DMS53 treated with DMSO at 0.1 percent for 48 hours (cell line): Measurements from ENCODE around the gene FAM234A.

Source experiments
- DNase-seq: peaks from one replicate; lab custom pipeline; 2025; ENCODE audit not compliant: unreplicated experiment; lab: John Stamatoyannopoulos, UW

The FAM234A gene

DNA sequence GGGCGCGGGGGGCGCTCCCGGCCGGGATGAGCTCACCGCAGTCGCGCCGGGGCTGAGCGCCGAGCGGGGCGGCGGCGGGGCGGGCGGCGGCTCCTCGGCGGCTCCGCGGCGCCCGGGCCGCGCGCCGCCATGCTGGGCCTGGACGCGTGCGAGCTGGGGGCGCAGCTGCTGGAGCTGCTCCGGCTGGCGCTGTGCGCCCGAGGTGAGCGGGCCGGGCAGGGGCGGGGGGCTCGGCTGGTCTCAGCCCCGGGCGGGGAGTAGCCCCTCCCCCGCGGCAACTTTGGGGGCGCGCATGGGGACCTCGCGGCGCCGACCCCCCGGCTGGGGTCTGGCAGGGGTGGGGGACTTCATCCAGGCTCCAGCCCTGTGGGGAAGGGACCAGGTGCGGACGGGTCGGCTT is 45.9 kb downstream of the FAM234A start, which contains the start of gene ARHGDIG:
Gene ARHGDIG (plus strand): TSS at position 40 of the 400 bp plus-strand sequence. CDS start 90 bp downstream, at position 130.
- no peak for DNase-seq

DNA sequence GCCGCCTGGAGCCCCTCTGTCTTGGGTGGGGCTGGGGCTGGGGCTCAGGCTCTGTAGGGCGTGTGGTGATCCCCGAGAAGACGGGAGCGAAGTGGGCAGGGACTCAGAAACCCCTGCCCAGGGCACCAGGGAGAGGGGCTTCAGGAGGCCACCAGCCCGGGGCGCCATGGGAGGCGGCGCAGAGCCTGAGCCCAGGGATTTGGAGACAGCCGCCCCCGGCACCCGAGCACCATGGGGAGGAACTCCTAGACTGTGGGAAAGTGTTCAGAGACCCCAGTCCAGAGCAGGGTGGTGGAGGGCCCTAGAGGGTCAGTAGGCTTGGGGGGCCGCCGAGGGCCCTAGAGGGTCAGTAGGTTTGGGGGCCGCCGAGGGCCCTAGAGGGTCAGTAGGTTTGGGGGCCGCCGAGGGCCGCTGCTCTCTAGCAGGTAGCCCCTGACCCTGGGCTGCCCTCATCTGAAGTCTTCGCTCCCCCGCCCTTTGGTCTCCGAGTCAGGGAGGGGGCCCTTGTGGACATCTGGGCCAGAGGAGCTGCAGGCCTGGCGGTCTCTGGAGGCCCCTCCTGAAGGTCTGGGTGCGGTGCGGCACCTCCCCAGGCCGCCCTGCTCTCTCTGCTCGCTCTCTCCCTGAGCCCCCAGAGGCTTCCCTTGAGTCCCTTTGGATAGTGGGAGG is 46.5 kb downstream of the FAM234A start:
- DNase-seq: no peak

DNA sequence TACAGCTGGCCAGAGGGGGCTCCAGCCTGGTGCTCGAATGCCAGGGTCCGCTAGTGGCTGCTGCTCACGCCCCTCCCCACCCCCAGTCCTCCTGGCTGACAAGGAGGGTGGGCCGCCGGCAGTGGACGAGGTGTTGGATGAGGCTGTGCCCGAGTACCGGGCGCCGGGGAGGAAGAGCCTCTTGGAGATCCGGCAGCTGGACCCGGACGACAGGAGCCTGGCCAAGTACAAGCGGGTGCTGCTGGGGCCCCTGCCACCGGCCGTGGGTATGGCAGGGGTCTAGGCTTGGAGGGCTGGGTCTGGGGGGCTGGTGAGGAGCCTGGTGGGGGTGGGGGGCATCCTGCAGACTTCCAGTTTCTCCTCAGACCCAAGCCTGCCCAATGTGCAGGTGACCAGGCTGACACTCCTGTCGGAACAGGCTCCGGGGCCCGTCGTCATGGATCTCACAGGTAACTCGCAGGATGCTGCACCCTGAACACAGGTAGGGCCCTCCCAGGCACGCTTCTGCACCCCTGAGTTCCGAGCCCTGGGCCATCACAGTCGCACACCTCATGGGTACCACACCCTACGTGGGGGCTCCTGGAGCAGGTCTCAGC is 47.1 kb downstream of the FAM234A start:
- no peak for DNase-seq

DNA sequence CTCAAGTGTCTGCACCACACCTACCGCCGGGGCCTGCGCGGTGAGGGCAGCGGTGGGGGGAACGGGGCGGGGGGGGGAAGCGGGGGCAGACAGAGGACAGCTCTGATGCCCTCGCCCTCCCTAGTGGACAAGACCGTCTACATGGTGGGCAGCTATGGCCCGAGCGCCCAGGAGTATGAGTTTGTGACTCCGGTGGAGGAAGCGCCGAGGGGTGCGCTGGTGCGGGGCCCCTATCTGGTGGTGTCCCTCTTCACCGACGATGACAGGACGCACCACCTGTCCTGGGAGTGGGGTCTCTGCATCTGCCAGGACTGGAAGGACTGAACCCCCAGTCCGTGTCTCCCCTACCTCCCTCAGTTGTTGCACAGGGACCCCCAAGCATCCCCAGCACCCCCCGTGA is 47.9 kb downstream of the FAM234A start:
- no peak for DNase-seq

DNA sequence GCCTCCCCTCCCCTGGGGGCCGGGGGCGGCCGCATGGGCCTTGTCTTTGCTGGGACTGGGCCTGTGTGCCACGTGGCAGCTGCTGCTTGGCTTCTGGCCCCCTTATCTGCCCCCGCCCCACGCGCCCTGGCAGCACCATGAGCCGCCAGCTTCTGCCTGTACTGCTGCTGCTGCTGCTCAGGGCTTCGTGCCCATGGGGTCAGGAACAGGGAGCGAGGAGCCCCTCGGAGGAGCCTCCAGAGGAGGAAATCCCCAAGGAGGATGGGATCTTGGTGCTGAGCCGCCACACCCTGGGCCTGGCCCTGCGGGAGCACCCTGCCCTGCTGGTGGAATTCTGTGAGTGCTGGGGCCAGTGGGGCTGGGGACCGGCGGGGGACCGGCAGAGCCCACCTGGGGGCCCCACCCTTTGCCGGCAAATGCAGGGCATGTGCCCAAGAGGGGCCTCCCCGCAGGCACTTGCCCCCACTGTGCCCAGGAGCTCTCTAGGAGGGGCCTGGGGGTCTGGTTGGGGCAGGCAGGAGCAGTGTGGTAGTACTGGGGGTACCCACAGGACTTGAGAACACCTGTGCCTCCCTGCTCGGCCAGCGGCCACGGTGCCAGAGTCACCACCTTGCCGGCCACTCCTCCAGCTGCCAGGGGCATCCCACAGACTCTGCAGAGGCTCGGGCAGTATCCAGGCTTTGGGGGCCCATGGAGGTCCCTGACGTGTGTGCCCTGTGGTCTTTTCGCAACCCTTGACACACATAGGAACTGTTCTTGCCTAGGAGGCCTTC is 48.6 kb downstream of the FAM234A start, which contains the start of gene PDIA2:
Gene PDIA2 (plus strand): TSS at position 132 of the 773 bp plus-strand sequence. CDS start 6 bp downstream, at position 138.
- DNase-seq: no peak

DNA sequence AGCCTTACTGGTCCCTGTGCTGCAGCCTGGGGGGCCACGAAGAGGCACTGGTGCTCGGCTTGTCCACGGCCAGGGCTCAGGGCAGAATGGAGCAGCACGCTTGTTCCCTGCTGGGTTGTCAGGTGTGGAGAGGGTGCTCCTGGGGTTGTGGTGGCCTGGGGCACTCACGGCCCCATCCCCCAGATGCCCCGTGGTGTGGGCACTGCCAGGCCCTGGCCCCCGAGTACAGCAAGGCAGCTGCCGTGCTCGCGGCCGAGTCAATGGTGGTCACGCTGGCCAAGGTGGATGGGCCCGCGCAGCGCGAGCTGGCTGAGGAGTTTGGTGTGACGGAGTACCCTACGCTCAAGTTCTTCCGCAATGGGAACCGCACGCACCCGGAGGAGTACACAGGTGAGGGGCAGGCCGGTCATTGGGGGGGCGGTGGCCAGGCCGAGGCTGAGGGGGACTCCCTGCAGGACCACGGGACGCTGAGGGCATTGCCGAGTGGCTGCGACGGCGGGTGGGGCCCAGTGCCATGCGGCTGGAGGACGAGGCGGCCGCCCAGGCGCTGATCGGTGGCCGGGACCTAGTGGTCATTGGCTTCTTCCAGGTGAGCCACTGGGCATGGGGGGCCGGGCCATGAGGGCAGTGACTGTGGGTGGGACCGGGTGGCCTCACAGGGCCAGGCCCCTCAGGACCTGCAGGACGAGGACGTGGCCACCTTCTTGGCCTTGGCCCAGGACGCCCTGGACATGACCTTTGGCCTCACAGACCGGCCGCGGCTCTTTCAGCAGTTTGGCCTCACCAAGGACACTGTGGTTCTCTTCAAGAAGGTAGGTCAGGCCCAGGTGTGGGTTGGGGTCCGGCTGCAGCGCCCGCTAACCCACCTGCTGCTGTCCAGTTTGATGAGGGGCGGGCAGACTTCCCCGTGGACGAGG is 49.8 kb downstream of the FAM234A start:
- no peak for DNase-seq

DNA sequence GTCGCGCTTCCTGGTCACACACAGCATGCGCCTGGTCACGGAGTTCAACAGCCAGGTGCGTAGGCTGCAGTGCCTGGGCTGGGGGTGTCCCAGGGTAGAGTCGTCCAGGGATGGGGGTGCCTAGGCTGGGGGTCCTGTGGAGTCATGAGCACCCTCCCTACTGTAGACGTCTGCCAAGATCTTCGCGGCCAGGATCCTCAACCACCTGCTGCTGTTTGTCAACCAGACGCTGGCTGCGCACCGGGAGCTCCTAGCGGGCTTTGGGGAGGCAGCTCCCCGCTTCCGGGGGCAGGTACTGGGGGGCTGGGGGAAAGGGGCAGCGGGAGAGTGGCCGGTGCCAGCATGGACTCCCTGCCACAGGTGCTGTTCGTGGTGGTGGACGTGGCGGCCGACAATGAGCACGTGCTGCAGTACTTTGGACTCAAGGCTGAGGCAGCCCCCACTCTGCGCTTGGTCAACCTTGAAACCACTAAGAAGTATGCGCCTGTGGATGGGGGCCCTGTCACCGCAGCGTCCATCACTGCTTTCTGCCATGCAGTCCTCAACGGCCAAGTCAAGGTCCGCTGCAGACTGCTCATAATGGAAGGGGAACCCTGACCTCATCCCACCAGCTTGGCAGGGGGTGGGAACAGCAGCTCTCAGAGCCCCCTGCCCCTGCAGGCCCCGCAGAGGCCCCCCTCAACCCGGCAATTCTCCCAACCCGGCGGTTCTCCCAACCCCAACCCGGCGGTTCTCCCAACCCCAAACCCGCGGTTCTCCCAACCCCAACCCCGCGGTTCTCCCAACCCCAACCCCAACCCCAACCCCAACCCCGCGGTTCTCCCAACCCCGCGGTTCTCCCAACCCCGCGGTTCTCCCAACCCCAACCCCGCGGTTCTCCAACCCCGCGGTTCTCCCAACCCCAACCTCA is 50.8 kb downstream of the FAM234A start:
- no peak for DNase-seq

DNA sequence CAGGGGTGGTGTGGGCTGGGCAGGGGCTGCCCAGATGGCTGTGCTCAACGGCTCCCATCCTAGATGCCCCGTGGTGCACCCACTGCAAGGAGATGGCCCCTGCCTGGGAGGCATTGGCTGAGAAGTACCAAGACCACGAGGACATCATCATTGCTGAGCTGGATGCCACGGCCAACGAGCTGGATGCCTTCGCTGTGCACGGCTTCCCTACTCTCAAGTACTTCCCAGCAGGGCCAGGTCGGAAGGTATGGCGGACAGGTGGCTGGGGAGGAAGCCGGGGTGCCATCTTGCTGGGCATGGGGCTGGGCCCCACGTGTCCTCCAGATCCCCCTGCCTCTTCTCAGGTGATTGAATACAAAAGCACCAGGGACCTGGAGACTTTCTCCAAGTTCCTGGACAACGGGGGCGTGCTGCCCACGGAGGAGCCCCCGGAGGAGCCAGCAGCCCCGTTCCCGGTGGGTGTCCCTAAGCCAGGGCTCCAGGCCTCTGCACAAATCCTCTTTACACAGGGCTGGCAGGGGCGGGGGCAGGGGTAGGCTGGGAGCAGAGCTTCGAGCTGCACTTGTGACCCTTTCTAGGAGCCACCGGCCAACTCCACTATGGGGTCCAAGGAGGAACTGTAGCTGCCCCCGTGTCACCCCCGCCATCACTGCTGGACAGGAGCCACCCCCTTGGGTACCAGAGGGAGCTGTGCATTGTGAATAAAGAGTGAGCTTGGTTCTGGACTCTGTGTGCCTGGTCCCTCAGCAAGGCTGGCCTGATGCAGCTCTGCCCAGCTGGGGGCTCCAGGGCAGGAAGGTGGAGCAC is 52.1 kb downstream of the FAM234A start:
- DNase-seq: no peak

DNA sequence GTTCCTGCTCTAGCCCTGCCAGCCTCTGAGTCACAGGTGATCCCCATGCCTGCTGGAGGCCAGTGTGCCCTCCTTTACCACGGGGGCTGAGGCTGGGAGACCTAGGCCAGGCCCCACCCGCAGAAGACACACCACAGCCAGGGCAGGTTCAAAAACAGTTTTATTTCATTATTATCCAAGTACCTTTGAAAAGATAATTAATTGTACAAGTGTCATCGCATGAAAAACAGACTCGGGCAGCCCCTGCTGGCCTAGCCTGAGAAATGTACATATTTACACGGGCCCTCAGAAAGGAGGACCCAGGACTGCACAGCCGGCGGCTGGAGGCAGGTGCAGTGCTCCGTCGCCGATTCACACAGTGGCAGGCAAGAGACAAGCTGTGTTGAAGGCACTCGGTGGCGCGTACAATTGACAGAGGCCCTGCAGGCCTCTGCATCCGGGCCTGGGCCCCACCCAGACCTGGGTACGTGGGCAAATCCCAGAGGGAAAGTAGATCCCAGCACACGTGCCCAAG is 52.7 kb downstream of the FAM234A start:
- DNase-seq: peak; percentile 40

DNA sequence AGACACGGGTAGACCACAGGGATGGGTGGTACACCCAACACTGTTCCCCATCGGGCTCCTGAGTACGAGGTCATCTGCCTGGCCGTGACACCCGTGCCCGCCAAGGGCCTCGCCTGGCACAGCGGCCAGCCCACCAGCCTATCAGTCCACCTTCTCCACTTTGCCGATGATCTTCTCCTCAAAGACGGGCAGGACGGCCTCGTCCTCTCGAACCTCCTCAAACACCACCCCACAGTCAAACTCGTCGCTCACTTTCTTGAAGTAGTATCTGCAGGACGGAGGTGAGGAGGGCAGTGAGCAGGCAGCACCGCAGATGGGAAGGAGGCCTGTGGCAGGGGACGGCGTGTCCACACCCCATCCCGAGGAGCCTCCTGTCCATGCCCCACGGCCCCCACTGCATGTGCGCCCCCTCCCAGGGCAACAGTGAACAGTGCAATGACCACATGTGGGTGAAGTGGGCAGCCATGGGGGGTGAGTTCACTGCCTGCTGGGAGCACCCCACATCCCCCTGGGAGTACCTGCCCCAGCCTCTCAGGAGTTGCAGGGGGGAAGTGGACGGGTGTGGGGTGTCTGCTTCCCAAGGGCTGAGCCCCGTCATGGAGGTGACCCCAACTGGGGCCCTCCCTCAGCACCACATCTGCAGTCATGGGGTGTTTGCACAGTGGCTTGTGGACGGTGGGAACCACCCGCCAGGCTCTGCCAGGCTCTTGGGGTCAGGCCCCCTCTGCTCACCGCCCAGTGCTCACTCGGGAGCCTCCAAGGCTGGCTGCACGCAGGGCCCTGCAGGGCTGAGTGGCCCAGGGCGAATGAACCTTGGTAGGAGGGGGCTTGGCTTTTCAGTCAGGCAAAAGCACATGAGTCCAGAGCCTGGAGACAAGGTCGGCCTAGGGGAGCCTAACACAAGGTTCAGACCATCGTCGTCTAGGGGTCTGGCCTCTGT is 53.6 kb downstream of the FAM234A start:
- no peak for DNase-seq

DNA sequence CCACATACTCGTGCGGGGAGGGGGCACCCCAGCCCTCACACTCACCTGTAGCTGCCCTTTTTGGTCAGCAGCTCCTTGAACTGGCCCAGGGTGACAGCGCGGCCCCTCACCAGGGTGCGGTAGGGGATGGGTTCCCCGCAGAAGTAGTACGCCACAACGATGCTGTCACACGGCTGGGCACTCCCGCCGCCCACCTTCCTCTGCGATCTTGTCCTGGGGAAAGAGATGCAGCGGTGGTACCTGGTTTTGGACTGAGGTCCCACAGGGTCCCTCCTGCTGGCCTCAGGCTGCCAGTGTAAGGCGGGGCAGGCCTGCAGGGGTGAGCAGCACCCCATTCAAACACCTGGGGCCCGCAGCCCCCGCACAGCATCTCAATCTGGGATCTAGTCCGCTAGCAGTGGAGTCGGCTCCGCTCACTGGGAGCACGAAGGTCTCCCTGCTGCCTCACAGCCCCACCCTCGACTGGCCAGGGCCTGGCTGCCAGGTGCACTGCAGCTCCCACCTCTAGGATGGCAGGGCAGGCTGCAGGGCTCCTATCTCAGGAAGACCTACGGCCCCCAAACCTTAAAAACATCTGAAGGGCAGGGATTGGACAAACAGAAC is 54.9 kb downstream of the FAM234A start:
- no peak for DNase-seq

DNA sequence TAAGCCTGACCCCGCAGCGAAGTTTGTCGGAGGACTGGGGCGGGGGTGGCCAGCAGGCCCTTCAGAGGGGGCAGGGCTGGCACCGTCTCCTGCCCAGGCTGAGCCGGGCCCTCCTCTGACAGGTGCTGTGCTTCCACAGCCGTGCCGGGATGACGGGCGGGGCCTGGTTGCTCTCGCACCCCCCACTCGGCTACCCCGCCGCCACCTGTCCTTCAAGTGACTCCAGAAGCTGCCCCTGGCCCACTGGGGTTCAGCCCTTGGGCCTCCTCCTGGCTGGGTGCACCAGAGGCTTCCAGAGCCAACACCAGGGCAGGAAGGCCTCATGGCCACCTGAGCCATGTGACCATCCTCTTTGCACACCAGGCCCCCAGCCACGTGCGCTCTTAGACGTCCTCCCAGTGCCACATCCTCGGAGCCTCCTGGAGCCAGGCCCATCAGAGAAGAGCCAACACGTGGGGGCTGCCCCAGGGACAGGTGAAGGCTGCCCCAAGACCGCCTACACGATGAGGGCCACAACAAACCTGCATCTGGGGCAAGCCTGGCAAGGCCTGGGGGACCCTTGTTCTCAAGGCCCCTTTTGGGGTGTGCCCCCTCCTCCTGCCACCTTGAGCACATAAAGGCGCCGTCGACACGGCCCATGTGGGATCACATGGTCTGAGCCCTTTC is 55.5 kb downstream of the FAM234A start:
- DNase-seq: no peak

DNA sequence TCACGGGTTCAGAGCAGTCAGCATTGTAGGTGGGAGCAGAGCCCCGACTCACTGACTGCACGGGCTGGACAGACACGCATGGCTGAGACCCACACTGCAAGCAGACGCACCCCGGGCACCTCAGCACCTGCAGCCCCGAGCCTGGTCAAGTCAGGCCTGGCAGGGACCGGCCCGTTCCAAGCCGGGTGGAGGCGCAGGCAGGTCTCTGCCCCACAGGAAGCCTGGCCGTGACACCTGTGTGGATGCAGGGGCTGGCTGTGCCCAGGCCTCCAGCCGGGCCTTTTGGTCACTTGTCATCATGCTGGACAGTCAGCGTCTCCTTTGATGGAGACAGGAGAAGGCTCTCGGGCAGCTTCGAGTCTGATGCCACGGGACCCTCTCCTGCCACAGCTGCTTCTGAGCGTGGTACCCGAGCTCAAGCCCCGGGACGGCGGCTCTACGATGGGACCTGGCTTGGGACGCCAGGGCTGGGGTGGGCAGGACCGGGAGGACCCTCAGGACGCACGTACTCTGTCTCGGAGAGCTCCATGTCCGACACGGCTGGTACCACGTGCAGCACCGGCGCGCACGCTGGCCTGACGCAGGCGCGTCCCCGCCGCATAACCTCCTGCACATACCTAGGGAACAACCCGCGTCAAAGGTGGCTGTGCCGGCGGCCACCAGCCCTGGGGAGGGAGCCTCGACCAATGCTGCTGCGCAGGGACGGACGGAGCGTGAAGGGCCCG is 56.2 kb downstream of the FAM234A start:
- no peak for DNase-seq

DNA sequence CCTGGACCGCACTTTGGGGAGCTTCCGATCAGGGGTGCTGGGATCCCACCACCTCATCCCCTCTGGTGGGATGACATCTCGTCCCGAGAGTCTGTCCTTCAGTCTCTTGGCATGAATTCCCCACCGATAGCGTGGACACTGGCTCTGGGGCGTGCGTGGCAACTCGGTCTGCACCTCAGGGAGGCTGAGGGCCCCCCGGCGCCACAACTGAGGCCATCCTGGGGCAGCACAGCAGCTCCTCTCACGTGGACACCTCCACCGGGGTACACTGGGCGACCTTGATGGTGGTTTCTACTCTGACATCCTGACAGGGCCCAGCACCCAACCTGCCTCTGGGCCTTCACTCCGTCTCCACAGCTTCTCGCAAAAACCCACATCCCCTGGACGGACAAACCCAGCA is 56.9 kb downstream of the FAM234A start:
- DNase-seq: no peak

DNA sequence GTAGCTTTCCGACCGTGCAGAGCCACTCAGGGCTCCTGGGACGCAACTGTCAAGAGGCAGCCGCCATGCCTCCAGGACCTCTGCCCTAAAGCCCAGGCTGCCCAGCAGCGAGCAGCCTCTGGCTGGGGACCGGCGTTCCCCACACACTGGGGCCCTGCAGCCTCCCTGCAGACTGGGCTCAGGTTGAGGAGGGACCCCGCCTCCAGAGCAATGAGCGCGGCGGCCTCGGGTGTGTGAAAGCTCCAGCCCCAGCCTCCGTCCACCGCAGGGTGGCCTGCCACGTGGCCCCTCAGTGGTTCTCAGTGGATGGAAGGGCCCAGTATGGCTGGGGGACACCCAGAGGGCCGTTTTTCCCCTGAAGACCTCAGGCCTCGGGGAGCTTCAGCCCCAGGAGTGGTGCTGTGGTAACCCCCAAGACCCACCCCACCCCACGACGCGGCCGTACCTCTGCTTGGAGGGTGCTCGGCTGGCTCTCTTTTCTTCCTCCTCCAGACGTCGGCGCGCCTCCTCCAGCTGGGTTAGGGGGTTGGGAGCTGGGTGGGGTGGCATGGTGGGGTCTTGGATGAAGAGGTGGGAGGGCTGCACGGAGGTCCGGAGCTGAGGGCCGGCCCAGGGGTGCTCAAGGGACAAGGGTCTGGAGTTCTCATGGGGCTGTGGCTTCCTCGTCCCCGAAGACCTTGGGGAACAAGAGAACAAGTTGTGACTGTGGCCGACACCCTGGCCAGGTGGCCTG is 58.6 kb downstream of the FAM234A start:
- DNase-seq: no peak

DNA sequence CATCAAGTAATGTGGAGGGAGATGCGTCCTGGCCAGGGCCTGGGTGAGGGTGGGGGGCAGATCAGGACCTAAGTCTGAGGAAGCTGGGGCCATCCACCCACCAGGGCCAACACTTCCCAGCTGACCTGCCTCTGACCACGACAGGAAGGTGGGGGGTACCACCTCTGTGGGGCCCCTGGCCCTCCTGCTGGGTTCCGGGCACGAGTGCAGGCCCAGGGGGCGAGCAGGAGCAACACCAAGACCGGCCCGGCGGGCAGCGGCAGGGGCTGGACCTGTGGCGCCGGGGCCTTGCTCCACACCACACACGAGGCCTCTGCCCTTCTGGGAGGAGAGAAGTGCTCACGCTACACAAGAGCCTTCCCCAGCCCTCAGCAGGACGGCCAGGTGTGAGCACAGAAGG is 61.7 kb downstream of the FAM234A start:
- DNase-seq: no peak
